H1 (cell line): ENCODE data around the gene PRSS50. TPM values are rescaled to one million over a fixed set of nuclear protein-coding genes. Genes with fewer than 3 reads are reported as not detected.

Source experiments
- ATF2 ChIP-seq: IDR thresholded peaks from 2 replicates; pipeline ENCODE4 v1.6.1; 2012; ENCODE audit warnings: low read length, inconsistent platforms
- GABPA ChIP-seq: IDR thresholded peaks from 2 replicates; pipeline ENCODE4 v1.6.1; 2011; ENCODE audit warnings: mild to moderate bottlenecking, low read length, moderate library complexity, borderline replicate concordance; ENCODE audit not compliant: insufficient read depth
- KDM4A ChIP-seq: IDR thresholded peaks from one replicate; pipeline ENCODE4 v1.7.1; 2012; ENCODE audit warnings: low read depth, mild to moderate bottlenecking, moderate library complexity, low read length, inconsistent platforms; ENCODE audit not compliant: severe bottlenecking
- TCF12 ChIP-seq: IDR thresholded peaks from 2 replicates; pipeline ENCODE4 v1.6.1; 2011; ENCODE audit warnings: low read depth, mild to moderate bottlenecking, low read length
- polyA plus RNA-seq, 7 experiments: library from polyadenylated mRNA; depleted of rRNA in 3 of 7; stranded (reverse) in 5 of 7; unstranded in 2 of 7; fragments of >200 nt in 5 of 7; fragments of 200-250 nt in 2 of 7; gene quantifications; 1 replicate in 5 of 7; 2 replicates in 1 of 7; 4 replicates in 1 of 7; pipeline versions ENCODE4 v1.2.1 to v1.2.3, GENCODE V29; 2011 to 2013; ENCODE audit warnings: missing spikeins in 2 of 7, mixed read lengths in 2 of 7
- total RNA-seq: library from RNA; stranded (reverse); fragmentation: NEBNext Ultra II Directional; extraction: Animal tissue kit (Norgen Biotek cat#: 25700); gene quantifications from 2 replicates; pipeline ENCODE4 v1.2.1, GENCODE V29; 2021

Gene PRSS50
- total and polyA plus RNA-seq, 2 of the 8 experiments (the other 6 are each of a cell fraction or from before 2014, with no cell fraction given), result 0.47 to 0.71 TPM

GRCh38 chr3:46682974-46683373 is 34.7 kb downstream of the PRSS50 start (continued):
- TF ChIP-seq KDM4A (no peak), TCF12 (no peak), ATF2 (no peak), GABPA (no peak)
